Adrenal gland (tissue), 5 donors: ENCODE results near the gene CPNE9.

Experiments used
- POLR2A ChIP-seq, 2 donors: fragments of 450-650 bp; IDR thresholded peaks; one replicate each; pipeline ENCODE4 v1.6.1; 2017; ENCODE audit warnings: antibody characterized with exemption in 2 of 2, mild to moderate bottlenecking in 2 of 2, moderate library complexity in 1 of 2
- TF ChIP-seq, protein P1 (sequence below), 6 experiments: fragments of 450-650 bp in 4 of 6; fragments of 200-600 bp in 2 of 6; sonication (generic) in 1 of 6; IDR thresholded peaks; 1 replicate in 5 of 6; 2 replicates in 1 of 6; pipeline versions ENCODE4 v1.5.1 to v1.8.0; 2016 to 2021; ENCODE audit warnings: antibody characterized with exemption in 6 of 6, mild to moderate bottlenecking in 2 of 6, moderate library complexity in 1 of 6
- donor health status: DM: no; HTN: no; CAD: no.

DNA sequence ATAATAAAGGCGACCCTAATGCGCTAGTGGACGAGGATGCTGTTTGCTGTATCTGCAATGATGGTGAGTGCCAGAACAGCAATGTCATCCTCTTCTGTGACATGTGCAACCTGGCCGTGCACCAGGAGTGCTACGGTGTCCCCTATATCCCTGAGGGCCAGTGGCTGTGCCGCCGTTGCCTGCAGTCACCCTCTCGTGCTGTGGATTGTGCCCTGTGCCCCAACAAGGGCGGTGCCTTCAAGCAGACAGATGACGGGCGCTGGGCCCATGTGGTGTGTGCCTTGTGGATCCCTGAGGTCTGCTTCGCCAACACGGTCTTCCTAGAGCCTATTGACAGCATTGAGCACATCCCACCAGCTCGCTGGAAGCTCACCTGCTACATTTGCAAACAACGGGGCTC, 35.5 kb downstream of the CPNE9 start:
- TF ChIP-seq, protein P1, sequence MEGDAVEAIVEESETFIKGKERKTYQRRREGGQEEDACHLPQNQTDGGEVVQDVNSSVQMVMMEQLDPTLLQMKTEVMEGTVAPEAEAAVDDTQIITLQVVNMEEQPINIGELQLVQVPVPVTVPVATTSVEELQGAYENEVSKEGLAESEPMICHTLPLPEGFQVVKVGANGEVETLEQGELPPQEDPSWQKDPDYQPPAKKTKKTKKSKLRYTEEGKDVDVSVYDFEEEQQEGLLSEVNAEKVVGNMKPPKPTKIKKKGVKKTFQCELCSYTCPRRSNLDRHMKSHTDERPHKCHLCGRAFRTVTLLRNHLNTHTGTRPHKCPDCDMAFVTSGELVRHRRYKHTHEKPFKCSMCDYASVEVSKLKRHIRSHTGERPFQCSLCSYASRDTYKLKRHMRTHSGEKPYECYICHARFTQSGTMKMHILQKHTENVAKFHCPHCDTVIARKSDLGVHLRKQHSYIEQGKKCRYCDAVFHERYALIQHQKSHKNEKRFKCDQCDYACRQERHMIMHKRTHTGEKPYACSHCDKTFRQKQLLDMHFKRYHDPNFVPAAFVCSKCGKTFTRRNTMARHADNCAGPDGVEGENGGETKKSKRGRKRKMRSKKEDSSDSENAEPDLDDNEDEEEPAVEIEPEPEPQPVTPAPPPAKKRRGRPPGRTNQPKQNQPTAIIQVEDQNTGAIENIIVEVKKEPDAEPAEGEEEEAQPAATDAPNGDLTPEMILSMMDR (IDR thresholded peaks at IDR 0.05), result no peak
- no peak for TF ChIP-seq POLR2A (IDR thresholded peaks at IDR 0.05)
